ENCODE results near the gene AIFM3.

DNA sequence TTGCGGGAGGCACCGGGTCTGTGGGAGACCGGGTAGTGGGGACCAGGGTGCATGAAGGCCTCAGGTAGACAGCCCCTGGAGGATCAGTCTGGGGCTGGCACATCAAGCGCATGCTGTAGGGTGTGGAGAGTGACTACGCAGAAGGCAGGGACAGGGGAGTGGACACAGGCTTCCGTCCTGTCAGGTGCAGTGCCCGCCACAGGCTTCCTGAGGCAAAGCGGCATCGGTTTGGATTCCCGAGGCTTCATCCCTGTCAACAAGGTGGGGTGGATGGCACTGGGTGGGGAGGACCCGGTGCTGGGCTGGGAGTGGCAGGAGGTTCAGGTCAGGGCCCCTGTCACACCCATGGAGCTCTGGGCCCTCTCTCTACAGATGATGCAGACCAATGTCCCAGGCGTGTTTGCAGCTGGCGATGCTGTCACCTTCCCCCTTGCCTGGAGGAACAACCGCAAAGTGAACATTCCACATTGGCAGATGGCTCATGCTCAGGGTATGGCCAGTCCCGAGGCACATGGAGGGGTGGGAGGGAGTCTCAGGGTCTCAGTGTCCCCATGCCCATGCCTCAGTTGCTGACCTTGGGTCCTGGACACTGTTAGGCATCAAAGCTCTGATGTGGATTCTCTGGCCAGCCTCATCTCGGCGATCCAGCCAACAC is 10.6 kb downstream of the AIFM3 start:
- TF ChIP-seq, protein P1, sequence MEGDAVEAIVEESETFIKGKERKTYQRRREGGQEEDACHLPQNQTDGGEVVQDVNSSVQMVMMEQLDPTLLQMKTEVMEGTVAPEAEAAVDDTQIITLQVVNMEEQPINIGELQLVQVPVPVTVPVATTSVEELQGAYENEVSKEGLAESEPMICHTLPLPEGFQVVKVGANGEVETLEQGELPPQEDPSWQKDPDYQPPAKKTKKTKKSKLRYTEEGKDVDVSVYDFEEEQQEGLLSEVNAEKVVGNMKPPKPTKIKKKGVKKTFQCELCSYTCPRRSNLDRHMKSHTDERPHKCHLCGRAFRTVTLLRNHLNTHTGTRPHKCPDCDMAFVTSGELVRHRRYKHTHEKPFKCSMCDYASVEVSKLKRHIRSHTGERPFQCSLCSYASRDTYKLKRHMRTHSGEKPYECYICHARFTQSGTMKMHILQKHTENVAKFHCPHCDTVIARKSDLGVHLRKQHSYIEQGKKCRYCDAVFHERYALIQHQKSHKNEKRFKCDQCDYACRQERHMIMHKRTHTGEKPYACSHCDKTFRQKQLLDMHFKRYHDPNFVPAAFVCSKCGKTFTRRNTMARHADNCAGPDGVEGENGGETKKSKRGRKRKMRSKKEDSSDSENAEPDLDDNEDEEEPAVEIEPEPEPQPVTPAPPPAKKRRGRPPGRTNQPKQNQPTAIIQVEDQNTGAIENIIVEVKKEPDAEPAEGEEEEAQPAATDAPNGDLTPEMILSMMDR (IDR thresholded peaks at IDR 0.05), result no peak
- TF ChIP-seq EP300 (IDR thresholded peaks at IDR 0.05; ENCODE audit: low read depth), result no peak
- TF ChIP-seq POLR2A (IDR thresholded peaks at IDR 0.05), result no peak

Data from transverse colon (tissue), 3 donors.